Measurements from ENCODE around the gene VIPAS39. TPM values are rescaled to one million over a fixed set of nuclear protein-coding genes. Genes with fewer than 3 reads are reported as not detected.

VIPAS39 gene
- total RNA-seq (19.4 and 24.5 TPM in 2 replicates), polyA plus RNA-seq (16.1 and 21.3 TPM in 2 replicates)

- H3K4me1 ChIP-seq (ENCODE audit: low read depth), result peaks cover 6% of the 10 kb centered on the region
- DNase-seq (ENCODE audit: low read depth in 1 of 2, low spot score in 1 of 2), result peak; percentile 97 to 100
- peak within 1 kb of the TSS; percentile 71 for H3K4me3 ChIP-seq
- peak within 1 kb of the TSS; percentile 96 for H3K27ac ChIP-seq
- no peaks in the 10 kb centered on the region for H3K27me3 ChIP-seq
- H3K36me3 ChIP-seq, result peaks cover 18% of the 10 kb centered on the region
- TF ChIP-seq CTCF (IDR thresholded peaks at IDR 0.05; ENCODE audit: low read depth, low read length), result no peak
- H3K9me3 ChIP-seq (ENCODE audit: low read depth), result no peaks in the 10 kb centered on the region
Observed at GRCh38 chr14:77457522-77458248, at the start of gene VIPAS39, which contains the start of gene AHSA1. TSS of gene VIPAS39 (minus strand) at chr14:77457601. CDS start at chr14:77454102, 3,499 bp downstream. TSS of gene AHSA1 (plus strand) at chr14:77458093. CDS start at chr14:77458190, 97 bp downstream.

- Histone ChIP-seq H3K4me1 (ENCODE audit: low read depth) (no peaks in the 10 kb centered on the region), H3K4me3 (no peak overlapping the region), H3K27me3 (peaks cover 11% of the 10 kb centered on the region), H3K27ac (no peak overlapping the region), H3K9me3 (ENCODE audit: low read depth) (no peaks in the 10 kb centered on the region), H3K36me3 (no peaks in the 10 kb centered on the region)
- DNase-seq (ENCODE audit: low read depth in 1 of 2, low spot score in 1 of 2), result no peak
- no peak for TF ChIP-seq CTCF (IDR thresholded peaks at IDR 0.05; ENCODE audit: low read depth, low read length)
Observed at GRCh38 chr14:77505031-77505430, 47.6 kb upstream of the VIPAS39 start.

GRCh38 chr14:77503138-77503537, 45.7 kb upstream of the VIPAS39 start:
- Histone ChIP-seq H3K27ac (no peak overlapping the region), H3K9me3 (ENCODE audit: low read depth) (no peaks in the 10 kb centered on the region), H3K4me3 (no peak overlapping the region), H3K27me3 (peaks cover 30% of the 10 kb centered on the region), H3K36me3 (no peaks in the 10 kb centered on the region), H3K4me1 (ENCODE audit: low read depth) (no peaks in the 10 kb centered on the region)
- no peak for DNase-seq (ENCODE audit: low read depth in 1 of 2, low spot score in 1 of 2)
- no peak for TF ChIP-seq CTCF (IDR thresholded peaks at IDR 0.05; ENCODE audit: low read depth, low read length)

- no peaks in the 10 kb centered on the region for H3K4me1 ChIP-seq (ENCODE audit: low read depth)
- DNase-seq (ENCODE audit: low read depth in 1 of 2, low spot score in 1 of 2), result no peak
- H3K4me3 ChIP-seq, result no peak overlapping the region
- no peaks in the 10 kb centered on the region for H3K36me3 ChIP-seq
- peaks cover 39% of the 10 kb centered on the region for H3K27me3 ChIP-seq
- H3K9me3 ChIP-seq (ENCODE audit: low read depth), result no peaks in the 10 kb centered on the region
- no peak for TF ChIP-seq CTCF (IDR thresholded peaks at IDR 0.05; ENCODE audit: low read depth, low read length)
- H3K27ac ChIP-seq, result no peak overlapping the region
Observed at GRCh38 chr14:77502109-77502782, 44.8 kb upstream of the VIPAS39 start.

- no peak overlapping the region for H3K27ac ChIP-seq
- no peak for TF ChIP-seq CTCF (IDR thresholded peaks at IDR 0.05; ENCODE audit: low read depth, low read length)
- H3K9me3 ChIP-seq (ENCODE audit: low read depth), result no peaks in the 10 kb centered on the region
- no peaks in the 10 kb centered on the region for H3K4me1 ChIP-seq (ENCODE audit: low read depth)
- peak in 1 of 2 donors; percentile 38 for DNase-seq (ENCODE audit: low read depth in 1 of 2, low spot score in 1 of 2)
- H3K36me3 ChIP-seq, result no peaks in the 10 kb centered on the region
- peaks cover 43% of the 10 kb centered on the region for H3K27me3 ChIP-seq
- H3K4me3 ChIP-seq, result peak overlapping the region; percentile 51
Observed at GRCh38 chr14:77498984-77499527, 41.7 kb upstream of the VIPAS39 start.
